ENCODE results near the gene TRPM2.

Gene TRPM2

GRCh38 chr21:44444286-44444931 lies 91.0 kb downstream of the TRPM2 start:
- no peak for DNase-seq (ENCODE audit: low read depth in 3 of 3)

GRCh38 chr21:44445145-44445812 lies 91.9 kb downstream of the TRPM2 start:
- DNase-seq (ENCODE audit: low read depth in 3 of 3) = no peak

GRCh38 chr21:44448651-44449131 lies 95.3 kb downstream of the TRPM2 start:
- no peak for DNase-seq (ENCODE audit: low read depth in 3 of 3)

- no peak for DNase-seq (ENCODE audit: low read depth in 3 of 3)
Measured at GRCh38 chr21:44449473-44450363, 96.3 kb downstream of the TRPM2 start.

GRCh38 chr21:44450402-44450801 lies 97.0 kb downstream of the TRPM2 start:
- DNase-seq (ENCODE audit: low read depth in 3 of 3) = no peak

GRCh38 chr21:44450999-44451398 lies 97.6 kb downstream of the TRPM2 start:
- DNase-seq (ENCODE audit: low read depth in 3 of 3) = no peak

- no peak for DNase-seq (ENCODE audit: low read depth in 3 of 3)
Measured at GRCh38 chr21:44453120-44453519, 99.7 kb downstream of the TRPM2 start.

- no peak for DNase-seq (ENCODE audit: low read depth in 3 of 3)
Measured at GRCh38 chr21:44454058-44454457, 100.6 kb downstream of the TRPM2 start.

- DNase-seq (ENCODE audit: low read depth in 3 of 3) = peak; percentile 67 to 89 (median 72)
Measured at GRCh38 chr21:44454747-44455523, 101.5 kb downstream of the TRPM2 start, which contains the start of gene LRRC3. Gene LRRC3, plus strand, starts transcription at chr21:44455510. Its CDS starts 1,135 bp downstream, at chr21:44456645.

- DNase-seq (ENCODE audit: low read depth in 3 of 3) = peak in 1 of 3 donors; percentile 8
Measured at GRCh38 chr21:44455524-44456213, 102.2 kb downstream of the TRPM2 start.

- no peak for DNase-seq (ENCODE audit: low read depth in 3 of 3)
Measured at GRCh38 chr21:44456214-44456914, 102.9 kb downstream of the TRPM2 start.

- no peak for DNase-seq (ENCODE audit: low read depth in 3 of 3)
Measured at GRCh38 chr21:44456915-44457736, 103.7 kb downstream of the TRPM2 start.

GRCh38 chr21:44458971-44459711 lies 105.7 kb downstream of the TRPM2 start:
- no peak for DNase-seq (ENCODE audit: low read depth in 3 of 3)

GRCh38 chr21:44459712-44460440 lies 106.5 kb downstream of the TRPM2 start:
- DNase-seq (ENCODE audit: low read depth in 3 of 3) = no peak

- DNase-seq (ENCODE audit: low read depth in 3 of 3) = no peak
Measured at GRCh38 chr21:44460441-44460755, 107.0 kb downstream of the TRPM2 start.

- DNase-seq (ENCODE audit: low read depth in 3 of 3) = no peak
Measured at GRCh38 chr21:44461005-44461404, 107.6 kb downstream of the TRPM2 start.

GRCh38 chr21:44461464-44462001 lies 108.1 kb downstream of the TRPM2 start:
- no peak for DNase-seq (ENCODE audit: low read depth in 3 of 3)

Data from stimulated activated CD4-positive, alpha-beta T cell treated with anti-CD3 and anti-CD28 coated beads, TNF-alpha, amount 100 ng/mL, for 48 hours (primary cell).